ENCODE results near the gene FNDC10.

FNDC10 gene

DNA sequence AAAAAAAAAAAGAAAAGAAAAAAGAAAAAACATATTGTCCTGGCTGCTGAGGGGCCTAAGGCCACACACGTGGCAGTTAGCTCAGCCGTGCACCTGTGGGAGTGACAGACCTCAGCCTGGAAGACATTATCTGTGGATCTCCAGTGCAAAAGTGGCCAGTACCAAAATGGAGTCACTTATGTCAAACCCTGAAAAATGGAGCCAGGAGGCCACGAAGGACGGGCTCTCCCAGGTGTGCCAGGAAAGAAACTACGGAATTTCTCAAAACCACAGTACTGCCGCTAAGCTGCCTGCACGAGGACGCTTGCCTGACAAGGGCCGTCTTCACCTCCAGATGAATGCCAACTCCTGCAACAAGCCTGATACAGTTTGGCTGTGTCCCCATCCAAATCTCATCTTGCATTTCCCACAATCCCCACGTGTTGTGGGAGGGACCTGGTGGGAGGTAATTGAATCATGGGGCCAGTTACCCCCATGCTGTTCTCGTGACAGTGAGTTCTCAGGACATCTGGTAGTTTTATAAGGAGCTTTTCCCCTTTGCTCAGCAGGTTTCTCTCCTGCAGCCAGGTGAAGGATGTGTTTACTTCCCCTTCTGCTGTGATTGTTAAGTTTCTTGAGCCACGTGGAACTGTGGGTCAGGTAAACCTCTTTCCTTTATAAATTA, 10.0 kb upstream of the FNDC10 start:
- H3K4me3 ChIP-seq (ENCODE audit: low read depth, low read length), result no peak overlapping the region
- TF ChIP-seq, protein P1, sequence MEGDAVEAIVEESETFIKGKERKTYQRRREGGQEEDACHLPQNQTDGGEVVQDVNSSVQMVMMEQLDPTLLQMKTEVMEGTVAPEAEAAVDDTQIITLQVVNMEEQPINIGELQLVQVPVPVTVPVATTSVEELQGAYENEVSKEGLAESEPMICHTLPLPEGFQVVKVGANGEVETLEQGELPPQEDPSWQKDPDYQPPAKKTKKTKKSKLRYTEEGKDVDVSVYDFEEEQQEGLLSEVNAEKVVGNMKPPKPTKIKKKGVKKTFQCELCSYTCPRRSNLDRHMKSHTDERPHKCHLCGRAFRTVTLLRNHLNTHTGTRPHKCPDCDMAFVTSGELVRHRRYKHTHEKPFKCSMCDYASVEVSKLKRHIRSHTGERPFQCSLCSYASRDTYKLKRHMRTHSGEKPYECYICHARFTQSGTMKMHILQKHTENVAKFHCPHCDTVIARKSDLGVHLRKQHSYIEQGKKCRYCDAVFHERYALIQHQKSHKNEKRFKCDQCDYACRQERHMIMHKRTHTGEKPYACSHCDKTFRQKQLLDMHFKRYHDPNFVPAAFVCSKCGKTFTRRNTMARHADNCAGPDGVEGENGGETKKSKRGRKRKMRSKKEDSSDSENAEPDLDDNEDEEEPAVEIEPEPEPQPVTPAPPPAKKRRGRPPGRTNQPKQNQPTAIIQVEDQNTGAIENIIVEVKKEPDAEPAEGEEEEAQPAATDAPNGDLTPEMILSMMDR (IDR thresholded peaks at IDR 0.05; ENCODE audit: control insufficient read depth, extremely low read depth, insufficient read depth), result no peak
- DNase-seq (ENCODE audit: low read depth), result peak; percentile 71

DNA sequence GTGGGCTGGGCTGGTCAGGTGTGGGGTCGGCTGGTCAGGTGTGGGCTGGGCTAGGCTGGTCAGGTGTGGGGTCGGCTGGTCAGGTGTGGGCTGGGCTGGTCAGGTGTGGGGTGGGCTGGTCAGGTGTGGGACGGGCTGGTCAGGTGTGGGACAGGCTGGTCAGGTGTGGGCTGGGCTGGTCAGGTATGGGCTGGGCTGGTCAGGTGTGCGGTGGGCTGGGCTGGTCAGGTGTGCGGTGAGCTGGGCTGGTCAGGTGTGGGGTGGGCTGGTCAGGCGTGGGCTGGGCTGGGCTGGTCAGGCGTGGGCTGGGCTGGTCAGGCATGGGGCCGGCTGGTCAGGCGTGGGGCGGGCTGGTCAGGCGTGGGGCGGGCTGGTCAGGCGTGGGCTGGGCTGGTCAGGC, 6.3 kb upstream of the FNDC10 start:
- no peak overlapping the region for H3K4me3 ChIP-seq (ENCODE audit: low read depth, low read length)
- TF ChIP-seq, protein P1 (IDR thresholded peaks at IDR 0.05; ENCODE audit: control insufficient read depth, extremely low read depth, insufficient read depth), result no peak
- no peak for DNase-seq (ENCODE audit: low read depth)

DNA sequence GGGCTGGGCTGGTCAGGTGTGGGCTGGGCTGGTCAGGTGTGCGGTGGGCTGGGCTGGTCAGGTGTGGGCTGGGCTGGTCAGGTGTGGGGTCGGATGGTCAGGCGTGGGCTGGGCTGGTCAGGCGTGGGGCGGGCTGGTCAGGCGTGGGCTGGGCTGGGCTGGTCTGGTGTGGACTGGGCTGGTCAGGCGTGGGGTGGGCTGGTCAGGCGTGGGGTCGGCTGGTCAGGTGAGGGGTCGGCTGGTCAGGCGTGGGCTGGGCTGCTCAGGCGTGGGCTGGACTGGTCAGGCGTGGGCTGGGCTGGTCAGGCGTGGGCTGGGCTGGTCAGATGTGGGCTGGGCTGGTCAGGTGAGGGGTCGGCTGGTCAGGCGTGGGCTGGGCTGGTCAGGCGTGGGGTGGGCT, 5.8 kb upstream of the FNDC10 start:
- TF ChIP-seq, protein P1 (IDR thresholded peaks at IDR 0.05; ENCODE audit: control insufficient read depth, extremely low read depth, insufficient read depth), result no peak
- H3K4me3 ChIP-seq (ENCODE audit: low read depth, low read length), result no peak overlapping the region
- DNase-seq (ENCODE audit: low read depth), result no peak

DNA sequence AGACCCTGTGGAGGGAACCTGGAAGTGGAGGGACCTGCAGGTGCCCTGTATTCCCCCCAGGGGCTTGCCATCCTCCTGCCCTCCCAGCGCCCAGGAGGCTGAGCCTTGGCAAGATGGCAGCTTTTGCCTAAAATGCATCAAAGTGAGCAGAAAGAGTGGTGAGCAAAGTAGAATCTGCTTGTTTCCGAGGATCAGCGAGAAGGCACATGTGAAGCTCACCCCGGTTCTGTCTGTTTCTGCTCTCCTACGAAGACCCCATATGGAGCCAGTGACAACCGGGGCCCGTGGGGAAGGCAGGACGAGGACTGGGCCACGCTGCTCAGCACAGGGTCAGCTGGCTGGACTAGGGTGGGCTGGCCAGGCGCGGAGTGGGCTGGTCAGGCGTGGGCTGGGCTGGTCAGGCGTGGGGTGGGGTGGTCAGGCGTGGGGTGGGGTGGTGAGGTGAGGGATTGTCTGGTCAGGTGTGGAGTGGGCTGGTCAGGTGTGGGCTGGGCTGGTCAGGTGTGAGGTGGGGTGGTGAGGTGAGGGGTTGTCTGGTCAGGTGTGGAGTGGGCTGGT, 5.2 kb upstream of the FNDC10 start:
- TF ChIP-seq, protein P1 (IDR thresholded peaks at IDR 0.05; ENCODE audit: control insufficient read depth, extremely low read depth, insufficient read depth), result no peak
- DNase-seq (ENCODE audit: low read depth), result no peak

DNA sequence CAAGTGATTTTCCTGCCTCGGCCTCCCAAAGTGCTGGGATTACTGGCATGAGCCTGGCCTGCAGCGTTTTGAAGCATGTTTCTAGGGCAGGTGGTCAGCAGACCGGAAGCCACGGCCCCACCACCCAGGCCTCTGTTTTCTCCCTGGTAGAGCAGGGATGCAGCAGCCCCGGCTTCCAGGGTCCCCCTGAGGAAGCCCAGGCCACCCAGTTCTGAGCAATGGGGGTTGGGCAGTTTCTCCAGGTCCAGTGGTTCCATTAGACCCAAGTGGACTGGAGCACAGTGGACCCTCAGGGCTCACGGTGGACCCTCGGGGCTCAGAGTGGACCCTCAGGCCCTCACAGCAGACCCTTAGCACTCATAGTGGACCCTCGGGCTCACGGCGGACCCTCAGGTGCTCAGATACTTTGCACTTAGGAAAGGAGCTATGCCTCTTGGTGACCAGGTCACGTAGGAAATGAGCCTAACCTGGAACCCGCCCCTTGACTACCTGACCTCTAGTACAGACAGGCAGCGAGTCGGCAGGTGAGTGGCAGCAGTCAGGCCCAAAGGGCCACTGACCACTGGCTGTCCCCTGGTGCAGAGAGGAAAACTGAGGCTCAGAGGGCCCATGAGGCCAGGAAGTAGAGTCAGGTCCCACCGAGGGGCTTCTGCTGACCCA, 4.6 kb upstream of the FNDC10 start:
- DNase-seq (ENCODE audit: low read depth), result no peak
- TF ChIP-seq, protein P1 (IDR thresholded peaks at IDR 0.05; ENCODE audit: control insufficient read depth, extremely low read depth, insufficient read depth), result no peak
- H3K4me3 ChIP-seq (ENCODE audit: low read depth, low read length), result no peak overlapping the region

More for the DNA sequence above, 5.2 kb upstream of the FNDC10 start:
- H3K4me3 ChIP-seq (ENCODE audit: low read depth, low read length), result no peak overlapping the region

DNA sequence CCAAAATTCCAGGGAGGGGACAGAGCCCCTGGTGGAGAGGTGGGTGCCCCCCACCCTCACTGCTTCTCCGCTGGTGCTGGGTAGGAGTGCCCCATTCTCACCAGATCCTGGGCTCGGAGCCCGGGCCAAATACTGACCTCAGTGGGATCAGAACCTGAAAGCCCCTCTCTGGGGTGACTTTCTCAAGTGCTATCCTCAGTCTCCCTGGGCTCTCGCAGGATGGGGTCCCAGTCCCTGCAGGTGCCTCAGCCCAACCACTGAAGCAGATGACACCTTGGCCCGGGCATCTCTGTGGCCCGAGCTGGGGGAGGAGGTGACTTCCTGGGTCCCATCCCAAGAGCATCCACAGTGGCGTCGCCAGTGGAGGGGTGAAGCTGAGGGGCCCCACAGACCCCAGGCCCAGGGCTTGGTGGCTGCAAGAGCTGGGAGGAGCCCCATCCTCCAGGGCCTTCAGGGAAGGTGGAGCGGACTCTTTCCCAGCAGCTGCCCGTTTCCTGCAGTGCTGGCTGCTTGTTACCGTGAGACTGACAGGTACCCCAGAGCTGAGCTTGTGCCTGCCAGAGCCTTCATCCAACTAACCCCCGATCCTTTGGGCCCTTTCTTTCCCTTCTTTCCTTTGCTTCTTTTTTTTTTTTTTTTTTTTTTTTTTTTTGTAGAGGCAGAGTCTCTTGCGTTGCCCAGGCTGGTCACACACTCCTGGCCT, 3.9 kb upstream of the FNDC10 start:
- TF ChIP-seq, protein P1 (IDR thresholded peaks at IDR 0.05; ENCODE audit: control insufficient read depth, extremely low read depth, insufficient read depth), result no peak
- no peak overlapping the region for H3K4me3 ChIP-seq (ENCODE audit: low read depth, low read length)
- DNase-seq (ENCODE audit: low read depth), result no peak

Data from LNCaP clone FGC (cell line).